Stimulated activated CD4-positive, alpha-beta T cell treated with anti-CD3 and anti-CD28 coated beads, Interleukin-12 subunit alpha, Interleukin-12 subunit beta, amount 100 ng/mL, for 48 hours (primary cell): Measurements from ENCODE around the gene VIP.
"Not testable (repeated sequence)": the region's sequence is repeated elsewhere in the genome, so short reads cannot be mapped to it uniquely, and the experiment has no call there.

Source experiments
- DNase-seq, 3 donors: peaks; one replicate each; pipeline ENCODE4 v3.0.0-alpha.2; 2020; ENCODE audit warnings: low read depth in 2 of 3, low spot score in 1 of 3

VIP gene

GRCh38 chr6:152750694-152751093, at the start of gene VIP:
VIP (plus strand) TSS chr6:152750797; CDS start chr6:152752178, 1,381 bp downstream.
- no peak for DNase-seq

DNA sequence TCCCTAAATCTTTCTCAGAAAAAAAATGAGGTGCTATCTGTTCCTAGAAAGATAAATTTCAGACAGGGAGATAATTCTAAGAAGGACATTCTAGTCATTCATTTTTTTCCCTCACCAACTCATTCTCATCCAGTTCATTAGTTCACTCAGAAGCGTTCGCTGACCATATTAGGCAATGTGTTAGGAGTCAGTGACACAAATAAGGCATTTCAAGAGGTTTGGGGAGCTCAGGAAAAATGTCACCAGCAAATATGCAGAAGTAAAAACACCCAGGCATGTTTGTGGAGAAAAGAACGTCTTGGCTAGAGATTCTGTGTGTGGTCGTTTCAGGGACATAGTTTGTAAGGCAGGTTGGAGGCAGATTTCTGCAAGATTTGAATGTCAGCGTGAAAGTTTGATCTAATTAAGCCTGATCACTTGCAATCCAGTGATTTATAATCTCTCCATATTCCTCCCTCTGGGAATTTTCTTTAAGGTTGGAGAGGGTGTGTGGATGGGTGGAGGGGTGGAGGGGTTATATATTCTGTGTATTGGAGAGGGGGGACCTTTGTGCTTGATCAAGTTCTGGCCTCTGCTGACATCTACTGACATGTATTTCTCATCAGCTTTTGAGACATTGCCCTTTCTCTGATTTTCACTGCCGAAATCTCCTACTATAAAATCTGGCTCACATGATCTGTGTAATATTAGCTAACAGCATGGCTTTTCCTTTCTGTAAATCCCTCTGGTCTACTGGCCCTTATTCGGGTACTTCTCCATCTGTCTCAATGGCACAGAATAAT, 49.3 kb upstream of the VIP start:
- no peak for DNase-seq

GRCh38 chr6:152701863-152702401, 48.7 kb upstream of the VIP start:
- no peak for DNase-seq

GRCh38 chr6:152703750-152704149, 46.8 kb upstream of the VIP start:
- DNase-seq = not testable (repeated sequence)

- no peak for DNase-seq
Measured at GRCh38 chr6:152705327-152705726, 45.3 kb upstream of the VIP start.

DNA sequence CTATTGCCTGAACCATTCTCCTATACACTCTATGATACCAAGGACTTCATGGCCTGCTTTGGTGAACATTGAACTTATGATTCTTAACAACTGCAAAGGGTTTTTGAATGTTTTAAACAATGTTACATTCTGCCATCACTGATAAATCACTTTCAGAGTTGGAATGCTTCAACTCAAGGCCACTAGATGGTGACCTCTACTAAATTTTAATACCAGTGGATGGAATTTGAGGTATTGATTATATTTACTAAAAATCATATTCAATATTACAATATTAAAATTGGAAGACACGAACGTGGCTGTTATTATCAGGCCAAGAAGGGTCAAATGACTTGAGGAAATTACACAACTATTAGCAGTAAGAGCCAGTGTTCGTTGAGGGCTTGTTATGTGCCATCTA, 34.3 kb upstream of the VIP start:
- DNase-seq = no peak

- DNase-seq = no peak
Measured at GRCh38 chr6:152720974-152721373, 29.6 kb upstream of the VIP start.

DNA sequence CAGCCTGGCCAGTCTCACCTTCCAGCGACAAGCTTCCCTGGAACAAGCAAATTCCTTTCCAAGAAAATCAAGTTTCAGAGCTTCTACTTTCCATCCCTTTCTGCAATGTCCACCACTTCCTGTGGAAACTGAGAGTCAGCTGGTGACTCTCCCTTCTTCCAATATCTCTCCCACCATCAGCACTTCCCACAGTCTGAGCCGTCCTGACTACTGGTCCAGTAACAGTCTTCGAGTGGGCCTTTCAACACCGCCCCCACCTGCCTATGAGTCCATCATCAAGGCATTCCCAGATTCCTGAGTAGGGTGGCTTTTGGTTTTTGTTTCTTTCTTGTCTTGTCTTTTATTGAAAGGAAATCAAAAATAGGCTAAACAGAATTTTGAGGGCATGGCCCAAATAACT, 28.6 kb upstream of the VIP start:
- DNase-seq = no peak

GRCh38 chr6:152723398-152723797, 27.2 kb upstream of the VIP start:
- no peak for DNase-seq

DNA sequence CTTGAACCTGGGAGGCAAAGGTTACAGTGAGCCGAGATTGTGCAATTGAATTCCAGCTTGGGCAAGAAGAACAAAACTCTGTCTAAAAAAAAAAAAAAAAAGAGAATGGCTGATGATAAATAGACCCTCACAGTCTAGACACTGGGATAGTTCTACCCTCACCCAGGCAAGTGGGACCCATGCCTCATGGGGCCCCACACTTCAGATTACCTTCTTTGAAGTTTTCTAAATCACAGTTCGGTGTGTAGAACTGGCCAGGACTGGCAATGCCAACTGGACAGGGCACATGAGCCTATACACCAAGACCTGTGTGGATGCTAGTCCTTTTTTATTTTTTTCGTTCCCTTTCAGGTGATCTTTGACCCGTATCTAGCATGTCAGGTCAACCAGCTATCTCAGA, 24.3 kb upstream of the VIP start:
- no peak for DNase-seq

GRCh38 chr6:152727507-152727906, 23.1 kb upstream of the VIP start:
- DNase-seq = no peak

DNA sequence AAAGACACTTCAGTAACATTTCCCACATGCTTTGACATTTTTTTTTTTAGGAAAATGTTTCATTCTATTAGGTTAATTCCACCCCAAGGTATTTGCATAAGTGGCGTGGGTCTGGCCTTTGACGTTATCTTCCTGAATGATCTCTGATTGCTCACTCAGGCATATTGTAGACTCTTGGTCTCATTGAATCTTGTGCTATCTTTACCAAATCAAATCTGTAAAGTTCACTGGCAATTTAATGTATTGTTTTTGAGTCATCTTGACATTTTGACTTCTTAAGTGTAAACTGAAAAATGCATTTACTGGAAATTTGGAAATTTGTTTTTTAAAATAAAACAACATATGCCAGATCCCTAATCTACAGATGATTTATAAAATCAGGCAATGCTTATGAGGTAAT, 16.0 kb upstream of the VIP start:
- DNase-seq = no peak

- DNase-seq = no peak
Measured at GRCh38 chr6:152736687-152737273, 13.8 kb upstream of the VIP start.

DNA sequence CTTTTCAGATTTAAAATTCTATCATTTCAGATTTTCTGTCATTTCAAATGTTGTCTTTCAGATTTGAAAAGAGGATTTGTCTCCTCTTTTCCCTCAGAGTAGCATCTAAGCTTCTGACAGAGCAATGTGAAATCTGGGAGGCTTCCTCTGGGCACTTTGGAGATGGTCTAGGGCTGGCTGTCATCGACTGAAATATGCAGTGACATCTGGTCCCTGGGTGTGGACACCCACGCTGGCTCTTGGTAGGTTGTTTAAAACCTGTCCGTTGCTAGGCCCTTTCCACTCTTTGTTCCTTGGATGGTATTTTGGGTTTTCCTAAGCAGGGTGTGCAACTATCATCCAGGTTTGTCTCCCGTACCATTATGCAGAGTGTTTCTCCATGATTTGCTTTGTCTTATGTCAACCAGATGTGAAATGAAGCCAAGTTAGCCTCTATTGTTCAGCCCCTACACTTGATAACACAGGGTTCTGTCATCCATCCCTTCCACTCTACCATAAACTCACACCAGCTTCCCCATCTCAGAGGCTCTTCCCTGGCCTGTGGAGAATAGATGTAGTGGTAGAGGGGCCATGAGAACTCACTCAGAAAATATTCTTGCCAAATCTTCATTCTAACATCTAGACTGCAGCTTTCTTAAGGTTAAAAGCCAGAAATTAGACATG, 5.0 kb upstream of the VIP start:
- no peak for DNase-seq

DNA sequence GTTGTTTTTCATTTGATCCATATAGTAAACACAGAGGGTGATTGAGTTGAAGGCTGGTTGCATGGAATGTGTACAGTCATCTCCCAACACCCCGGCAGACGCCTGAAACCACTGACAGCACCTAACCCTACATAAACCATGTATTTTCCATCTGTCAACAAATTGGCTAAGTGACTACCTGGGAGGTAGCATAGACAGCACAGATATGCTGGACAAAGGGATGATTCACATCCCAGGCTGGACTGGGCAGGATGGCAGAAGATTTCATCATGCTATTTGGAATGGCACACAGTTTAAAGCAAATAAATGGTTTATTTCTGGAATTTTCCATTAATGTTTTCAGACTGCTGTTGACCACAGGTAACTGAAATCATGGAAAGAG, 4.4 kb upstream of the VIP start:
- no peak for DNase-seq

- DNase-seq = no peak
Measured at GRCh38 chr6:152748843-152749242, 1.8 kb upstream of the VIP start.

DNA sequence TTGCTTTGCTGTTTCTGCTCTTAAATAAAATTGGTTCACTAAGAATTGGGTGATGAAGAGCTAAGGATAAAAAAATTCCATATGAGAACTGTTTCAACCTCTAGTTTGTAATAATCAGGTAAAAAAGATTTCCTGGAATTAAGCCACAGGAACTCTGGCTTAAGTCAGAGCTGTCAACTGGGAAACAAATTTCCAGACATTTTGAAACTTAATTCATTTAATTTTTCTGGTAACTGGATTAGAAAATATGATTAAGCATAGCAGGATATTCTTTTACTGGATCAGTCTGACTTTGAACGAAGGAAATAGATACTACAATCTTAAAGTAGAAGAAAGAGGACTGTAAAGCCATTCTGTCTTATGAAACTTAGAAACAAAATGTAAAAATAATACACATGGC, 1.3 kb upstream of the VIP start:
- DNase-seq = no peak

- no peak for DNase-seq
Measured at GRCh38 chr6:152765331-152765730, 14.7 kb downstream of the VIP start.

DNA sequence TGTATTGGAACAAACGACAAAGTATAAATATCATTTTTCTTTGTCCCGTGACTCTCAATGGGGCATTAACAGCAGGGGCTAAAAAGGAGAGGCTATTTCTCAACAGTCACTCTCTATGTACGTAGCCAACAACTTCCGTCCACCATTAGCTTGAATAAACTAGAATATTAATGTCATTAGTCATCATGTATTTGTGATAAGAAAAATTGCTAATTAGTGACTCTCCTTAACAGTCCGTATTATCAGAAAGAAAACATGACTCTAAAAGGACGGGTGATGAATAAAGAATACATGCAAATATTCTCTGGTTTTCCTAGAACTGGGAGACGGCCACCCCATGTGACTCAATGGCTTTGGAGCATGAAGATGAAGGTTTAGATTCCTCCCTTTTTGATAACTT, 18.6 kb downstream of the VIP start:
- no peak for DNase-seq

DNA sequence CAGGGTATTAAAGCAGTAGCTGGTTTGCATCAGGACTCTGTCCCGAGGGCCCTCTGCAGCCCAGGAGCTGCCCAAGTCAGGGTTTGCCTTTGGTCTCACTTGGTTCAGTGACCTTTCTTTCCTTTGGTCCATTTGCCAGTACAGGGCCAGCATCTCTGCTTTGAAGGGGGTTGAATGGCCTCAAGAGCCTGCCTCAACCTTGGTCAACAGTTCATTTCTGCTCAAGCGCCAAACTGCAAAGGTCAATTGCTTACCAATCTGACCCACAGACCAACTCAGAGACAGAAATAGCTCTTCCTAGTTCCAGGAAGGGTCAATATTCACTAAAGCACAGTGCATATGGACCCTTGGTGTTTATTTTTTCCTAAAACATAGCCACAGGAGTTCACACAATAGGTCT, 19.4 kb downstream of the VIP start:
- no peak for DNase-seq

DNA sequence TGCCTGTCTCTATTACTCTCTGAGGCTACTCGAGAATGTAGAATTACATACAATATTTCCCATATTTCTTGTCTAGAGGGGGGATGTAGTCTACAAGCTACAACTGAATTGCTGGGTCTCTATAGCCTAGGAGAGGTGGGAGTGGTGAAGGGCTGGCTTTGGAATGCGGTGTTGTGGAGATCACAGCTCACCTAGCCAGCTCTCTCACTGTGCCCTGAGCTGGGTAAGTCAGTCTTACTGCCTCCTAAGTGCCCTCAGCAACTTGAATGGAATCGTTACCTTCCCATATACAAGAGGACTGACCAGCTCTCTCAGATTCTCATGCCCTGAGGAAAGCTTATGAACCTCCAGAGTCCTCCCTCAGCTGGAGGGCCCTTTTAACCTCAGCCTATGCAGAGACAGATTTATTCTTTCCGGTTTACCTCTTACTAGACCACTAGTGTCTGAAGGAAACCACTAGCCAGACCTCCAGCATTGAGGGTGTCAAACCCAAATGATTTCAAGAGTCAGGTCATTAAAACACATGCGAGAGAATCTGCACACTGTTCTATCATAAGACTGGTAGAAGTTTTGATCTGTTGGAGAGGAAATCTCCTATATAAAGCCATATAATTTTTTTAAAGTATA, 20.6 kb downstream of the VIP start:
- DNase-seq = no peak

- DNase-seq = no peak
Measured at GRCh38 chr6:152775428-152775827, 24.8 kb downstream of the VIP start.
